SK-N-SH (cell line): Measurements from ENCODE around the gene BCAT1. TPM values are rescaled to one million over a fixed set of nuclear protein-coding genes. Genes with fewer than 3 reads are reported as not detected.

Source experiments
- CTCF ChIA-PET: fragments of 300-600, 350-600 bp; formaldehyde crosslinking; extraction: SDS; loops from one replicate; lab custom pipeline; 2021; lab: Yijun Ruan, JAX
- POLR2A ChIA-PET: fragments of 350-600 bp; sonication (Branson Sonifier 250); formaldehyde crosslinking; extraction: SDS; loops from one replicate; lab custom pipeline; 2020; ENCODE audit warnings: antibody characterized with exemption, inconsistent platforms; lab: Yijun Ruan, JAX
- DNase-seq: peaks from one replicate; pipeline ENCODE4 v3.0.0; 2012
- H2AFZ ChIP-seq: fragments of 200-600 bp; sonication (generic); 2 replicates; pipeline ENCODE4 v1.8.1; 2016; ENCODE audit warnings: antibody characterized with exemption, mild to moderate bottlenecking, low read depth
- H3F3A ChIP-seq: fragments of 200-600 bp; sonication (generic); replicated peaks from 2 replicates; pipeline ENCODE3; 2016; ENCODE audit warnings: antibody characterized with exemption, mild to moderate bottlenecking; ENCODE audit not compliant: insufficient read depth
- H3K27ac ChIP-seq, 2 experiments: fragments of 200-500 bp in 1 of 2; fragments of 200-600 bp in 1 of 2; sonication (Bioruptor generic) in 1 of 2; sonication (generic), shearing (Covaris generic) in 1 of 2; 2 replicates each; pipeline versions ENCODE4 v1.5.1 to v1.6.1; 2014 to 2016; ENCODE audit warnings: low read depth in 2 of 2, inconsistent platforms in 1 of 2, low read length in 1 of 2, mild to moderate bottlenecking in 1 of 2, mixed read lengths in 1 of 2
- H3K27me3 ChIP-seq: fragments of 200-600 bp; sonication (generic), shearing (Covaris generic); 2 replicates; pipeline ENCODE4 v1.6.1; 2016; ENCODE audit warnings: mixed run types; ENCODE audit not compliant: insufficient read depth
- H3K36me3 ChIP-seq, 2 experiments: fragments of 200-500 bp in 1 of 2; fragments of 200-600 bp in 1 of 2; sonication (Bioruptor generic) in 1 of 2; sonication (generic) in 1 of 2; replicated peaks in 1 of 2; 2 replicates each; pipeline versions ENCODE3 to v1.5.1; 2014 to 2016; ENCODE audit warnings: low read length in 1 of 2, mild to moderate bottlenecking in 1 of 2; ENCODE audit not compliant: insufficient read depth in 2 of 2, control insufficient read depth in 1 of 2
- H3K4me1 ChIP-seq, 2 experiments: fragments of 200-500 bp in 1 of 2; fragments of 200-600 bp in 1 of 2; sonication (Bioruptor generic) in 1 of 2; sonication (generic), shearing (Covaris generic) in 1 of 2; 2 replicates each; pipeline versions ENCODE4 v1.5.1 to v1.6.1; 2014 to 2016; ENCODE audit warnings: low read depth in 1 of 2, low read length in 1 of 2, mixed run types in 1 of 2; ENCODE audit not compliant: insufficient read depth in 2 of 2, control insufficient read depth in 1 of 2
- H3K4me2 ChIP-seq: fragments of 200-600 bp; sonication (generic), shearing (Covaris generic); 2 replicates; pipeline ENCODE4 v1.6.1; 2017; ENCODE audit warnings: mixed run types
- H3K4me3 ChIP-seq, 2 experiments: fragments of 200-500 bp in 1 of 2; fragments of 200-600 bp in 1 of 2; sonication (Bioruptor generic) in 1 of 2; sonication (generic), shearing (Covaris generic) in 1 of 2; 2 replicates each; pipeline versions ENCODE4 v1.5.1 to v1.8.1; 2014 to 2016; ENCODE audit warnings: low read depth in 2 of 2, inconsistent platforms in 1 of 2, low read length in 1 of 2, mild to moderate bottlenecking in 1 of 2, mixed read lengths in 1 of 2, moderate library complexity in 1 of 2
- H3K79me2 ChIP-seq: fragments of 200-600 bp; sonication (generic); 2 replicates; pipeline ENCODE4 v1.8.1; 2017; ENCODE audit warnings: mild to moderate bottlenecking; ENCODE audit not compliant: insufficient read depth
- H3K9ac ChIP-seq: fragments of 200-600 bp; sonication (generic); 2 replicates; pipeline ENCODE4 v1.6.1; 2017; ENCODE audit warnings: mixed run types
- H3K9me2 ChIP-seq: fragments of 200-600 bp; sonication (generic); 2 replicates; pipeline ENCODE4 v1.6.1; 2017; ENCODE audit warnings: mixed run types
- H3K9me3 ChIP-seq: fragments of 200-600 bp; sonication (generic); 2 replicates; pipeline ENCODE4 v1.6.1; 2017; ENCODE audit warnings: mixed run types, mild to moderate bottlenecking, moderate library complexity
- H4K20me1 ChIP-seq: fragments of 200-600 bp; sonication (generic); 2 replicates; pipeline ENCODE4 v1.6.1; 2017; ENCODE audit warnings: mild to moderate bottlenecking, mixed run types; ENCODE audit not compliant: insufficient read depth
- CHD2 ChIP-seq: fragments of 150-350 bp; IDR thresholded peaks from 2 replicates; pipeline ENCODE4 v1.6.1; 2018; ENCODE audit warnings: low read length; ENCODE audit not compliant: partially characterized antibody
- CTCF ChIP-seq: fragments of 200-600 bp; sonication (generic); IDR thresholded peaks from 2 replicates; pipeline ENCODE4 v1.6.1; 2017; ENCODE audit warnings: antibody characterized with exemption, mild to moderate bottlenecking, moderate library complexity
- GABPA ChIP-seq: IDR thresholded peaks from 2 replicates; pipeline ENCODE4 v1.4.0; 2012; ENCODE audit warnings: low read depth, mild to moderate bottlenecking
- IRF3 ChIP-seq: fragments of 150-350 bp; IDR thresholded peaks from 2 replicates; pipeline ENCODE4 v1.6.1; 2016; ENCODE audit warnings: mild to moderate bottlenecking, low read depth, low read length
- MXI1 ChIP-seq: IDR thresholded peaks from 2 replicates; pipeline ENCODE4 v1.6.1; 2012; ENCODE audit warnings: mild to moderate bottlenecking, low read depth, low read length, improper control_type of control experiment
- PBX3 ChIP-seq: IDR thresholded peaks from 2 replicates; pipeline ENCODE4; 2012
- REST ChIP-seq: IDR thresholded peaks from 2 replicates; pipeline ENCODE4 v1.6.1; 2012; ENCODE audit warnings: mild to moderate bottlenecking, low read depth, low read length, moderate library complexity
- YY1 ChIP-seq: IDR thresholded peaks from 2 replicates; pipeline ENCODE4 v1.4.0; 2012; ENCODE audit warnings: low read depth, mild to moderate bottlenecking
- WGBS: methylation state at CpG from one replicate; pipeline ENCODE4 v1.1.6; 2017; ENCODE audit warnings: low lambda C conversion rate; 5-methylcytosine and 5-hydroxymethylcytosine counted together
- polyA plus RNA-seq, 3 experiments: library from polyadenylated mRNA; depleted of rRNA; stranded (reverse); fragments of >200 nt; gene quantifications; 2 replicates each; pipeline ENCODE4 v1.2.3, GENCODE V29; 2012
- TF ChIP-seq, protein P1 (sequence below): IDR thresholded peaks from 2 replicates; pipeline ENCODE4 v1.4.0; 2012; ENCODE audit warnings: low read depth, borderline replicate concordance

BCAT1 gene
- polyA plus RNA-seq, 1 of the 3 experiments (the other 2 are of a cell fraction): 7.7 TPM

DNA sequence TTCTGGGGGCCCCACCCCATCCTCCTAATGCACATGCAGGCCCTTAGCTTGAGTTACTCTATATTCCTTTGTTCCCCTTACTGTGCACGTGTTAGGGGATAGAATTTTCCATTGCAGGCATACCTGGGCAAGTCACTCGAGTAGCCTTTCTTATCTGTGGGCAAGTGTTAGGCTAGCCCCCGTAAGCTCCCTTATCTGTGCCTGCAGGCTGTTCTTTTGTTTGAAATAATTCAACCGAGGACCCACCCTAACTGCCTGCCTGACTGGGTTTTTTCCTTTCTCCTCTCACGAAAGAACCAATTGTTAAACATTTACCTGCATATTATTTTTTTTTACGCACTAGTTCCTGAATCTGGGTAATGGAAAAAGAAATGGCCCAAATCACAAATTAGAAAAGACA lies 21.3 kb upstream of the BCAT1 start:
- no peaks in the 10 kb centered on the region for H3K4me1 ChIP-seq
- no peaks in the 10 kb centered on the region for H3K36me3 ChIP-seq
- no peak overlapping the region for H3K4me2 ChIP-seq
- H3F3A ChIP-seq: no peaks in the 10 kb centered on the region
- TF ChIP-seq YY1 (no peak), GABPA (no peak), IRF3 (no peak), CHD2 (no peak), MXI1 (no peak), CTCF (no peak)
- TF ChIP-seq, protein P1, sequence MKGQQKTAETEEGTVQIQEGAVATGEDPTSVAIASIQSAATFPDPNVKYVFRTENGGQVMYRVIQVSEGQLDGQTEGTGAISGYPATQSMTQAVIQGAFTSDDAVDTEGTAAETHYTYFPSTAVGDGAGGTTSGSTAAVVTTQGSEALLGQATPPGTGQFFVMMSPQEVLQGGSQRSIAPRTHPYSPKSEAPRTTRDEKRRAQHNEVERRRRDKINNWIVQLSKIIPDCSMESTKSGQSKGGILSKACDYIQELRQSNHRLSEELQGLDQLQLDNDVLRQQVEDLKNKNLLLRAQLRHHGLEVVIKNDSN: no peak
- TF ChIP-seq, all 33 proteins: peak for 0
- DNase-seq: no peak
- no peak overlapping the region for H3K27ac ChIP-seq
- no peak overlapping the region for H3K9ac ChIP-seq
- H3K4me3 ChIP-seq: no peak overlapping the region
- no peaks in the 10 kb centered on the region for H3K9me3 ChIP-seq
- H3K9me2 ChIP-seq: no peaks in the 10 kb centered on the region
- no peaks in the 10 kb centered on the region for H3K79me2 ChIP-seq
- POLR2A ChIA-PET: no interaction called here
- no peak overlapping the region for H2AFZ ChIP-seq
- H4K20me1 ChIP-seq: no peaks in the 10 kb centered on the region
- 68% methylated on average over 6 of the region's 6 CpGs for WGBS
- H3K27me3 ChIP-seq: no peaks in the 10 kb centered on the region
- CTCF ChIA-PET: no interaction called here

- Histone ChIP-seq H3F3A (no peaks in the 10 kb centered on the region), H3K4me1 (no peaks in the 10 kb centered on the region), H3K9ac (no peak overlapping the region), H3K27ac (no peak overlapping the region), H3K9me2 (no peaks in the 10 kb centered on the region), H3K4me2 (no peak overlapping the region), H4K20me1 (no peaks in the 10 kb centered on the region), H3K36me3 (no peaks in the 10 kb centered on the region), H3K4me3 (no peak overlapping the region), H3K9me3 (peaks cover 10% of the 10 kb centered on the region; the same call in 1 of the 2 replicates), H3K27me3 (no peaks in the 10 kb centered on the region), H3K79me2 (no peaks in the 10 kb centered on the region), H2AFZ (no peak overlapping the region)
- no peak for DNase-seq
- WGBS: 71% methylated on average over 8 of the region's 15 CpGs
- TF ChIP-seq PBX3: no peak
- no peak for TF ChIP-seq REST
- ChIA-PET CTCF (interaction anchor here (0.6 to 1.3 kb wide), 2 partner anchors 24 to 1066 kb away, joined by 3 read pairs; no protein-coding TSS in a partner anchor), POLR2A (no interaction called here)
These were observed 18.2 kb upstream of the BCAT1 start for GRCh38 chr12:24966951-24967564.
